ENCODE results near the gene FGFR2.
"Not testable (repeated sequence)": the region's sequence is repeated elsewhere in the genome, so short reads cannot be mapped to it uniquely, and the experiment has no call there.

The FGFR2 gene

GRCh38 chr10:121520526-121520925, 77.7 kb downstream of the FGFR2 start:
- DNase-seq: not testable (repeated sequence)

- DNase-seq: no peak
Observed at GRCh38 chr10:121519901-121520493, 78.2 kb downstream of the FGFR2 start.

GRCh38 chr10:121519411-121519810, 78.8 kb downstream of the FGFR2 start:
- DNase-seq: no peak

DNA sequence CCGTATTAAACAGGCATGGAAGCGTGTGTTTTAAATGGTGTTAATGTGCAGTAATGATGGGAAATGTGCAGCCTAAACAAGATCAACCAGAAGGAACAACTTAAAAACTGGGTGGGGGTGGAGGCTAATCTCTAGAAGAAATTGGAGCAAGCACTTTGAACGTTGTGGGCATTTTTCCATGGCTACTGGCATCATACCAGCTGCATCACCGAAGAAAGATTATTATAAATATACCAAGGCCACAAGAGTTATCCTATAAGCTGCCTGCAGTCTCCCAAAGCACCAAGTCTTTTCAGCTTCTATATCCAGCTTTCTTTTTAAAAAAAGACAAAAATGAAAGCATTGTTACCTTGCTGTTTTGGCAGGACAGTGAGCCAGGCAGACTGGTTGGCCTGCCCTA, 79.9 kb downstream of the FGFR2 start:
- no peak for DNase-seq

GRCh38 chr10:121516093-121516865, 82.0 kb downstream of the FGFR2 start:
- peak; percentile 46 for DNase-seq

GRCh38 chr10:121514141-121514865, 83.9 kb downstream of the FGFR2 start:
- DNase-seq: peak; percentile 1

DNA sequence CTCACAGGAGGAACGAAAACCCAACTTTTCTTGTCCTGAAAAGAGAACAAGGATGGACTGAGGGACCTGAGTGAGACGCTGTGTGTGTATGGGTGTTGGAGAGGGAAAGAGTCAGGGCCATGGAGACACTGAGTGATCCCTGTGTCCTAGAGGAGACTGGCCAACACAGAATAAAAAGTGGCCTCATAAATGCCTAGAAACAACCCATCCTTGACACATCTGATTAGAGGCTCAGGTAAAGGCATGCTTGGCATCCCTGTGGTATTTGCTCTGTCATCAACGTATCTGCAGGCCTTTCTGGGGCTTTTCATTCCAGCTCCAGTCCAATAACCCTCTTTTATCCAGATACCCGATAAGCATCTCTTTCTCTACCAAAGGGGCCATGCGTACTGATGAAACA, 86.3 kb downstream of the FGFR2 start:
- no peak for DNase-seq

GRCh38 chr10:121511460-121511859, 86.8 kb downstream of the FGFR2 start:
- DNase-seq: no peak

GRCh38 chr10:121510201-121510771, 88.0 kb downstream of the FGFR2 start:
- no peak for DNase-seq

DNA sequence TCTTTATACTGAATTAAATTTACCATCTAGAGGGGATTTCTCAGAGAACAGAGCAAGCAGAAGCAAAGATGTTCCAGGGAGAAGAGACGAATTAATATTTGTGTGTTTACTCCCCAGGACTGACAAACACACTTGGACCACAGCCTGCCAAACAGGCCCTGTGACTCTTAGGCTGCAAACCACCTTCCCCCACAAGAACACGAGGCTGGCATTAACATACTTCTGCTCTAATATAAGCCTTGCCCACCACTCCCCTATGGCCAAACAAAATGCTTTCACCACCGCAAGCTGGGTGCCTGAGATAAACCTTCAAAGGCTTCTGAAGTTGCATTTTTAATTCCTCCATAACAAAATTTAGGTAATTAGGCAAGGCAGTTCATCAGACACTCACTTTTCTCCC, 88.4 kb downstream of the FGFR2 start:
- no peak for DNase-seq

DNA sequence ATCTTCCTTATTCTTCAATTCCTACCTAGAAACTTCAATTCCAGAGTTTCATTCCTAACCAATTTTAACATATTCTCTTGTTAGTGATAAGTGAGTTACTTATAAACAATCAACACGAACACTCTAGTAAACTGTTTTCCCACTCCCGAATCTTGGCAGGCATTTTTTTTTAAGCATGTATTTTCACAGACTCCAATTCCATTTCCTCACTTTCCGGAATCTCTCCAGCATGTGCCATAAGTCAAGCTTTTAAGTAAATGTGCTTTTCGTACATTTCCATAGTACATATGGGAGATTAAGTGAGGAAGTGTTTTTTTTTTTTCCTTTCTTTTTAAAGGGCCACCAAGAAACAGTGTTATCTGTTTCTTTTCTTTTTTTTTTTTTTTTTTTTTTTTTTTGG, 89.1 kb downstream of the FGFR2 start:
- no peak for DNase-seq

GRCh38 chr10:121503587-121504051, 94.6 kb downstream of the FGFR2 start:
- DNase-seq: no peak

- no peak for DNase-seq
Observed at GRCh38 chr10:121501796-121502195, 96.4 kb downstream of the FGFR2 start.

- no peak for DNase-seq
Observed at GRCh38 chr10:121500701-121501332, 97.4 kb downstream of the FGFR2 start.

- DNase-seq: no peak
Observed at GRCh38 chr10:121497513-121498470, 100.5 kb downstream of the FGFR2 start.

DNA sequence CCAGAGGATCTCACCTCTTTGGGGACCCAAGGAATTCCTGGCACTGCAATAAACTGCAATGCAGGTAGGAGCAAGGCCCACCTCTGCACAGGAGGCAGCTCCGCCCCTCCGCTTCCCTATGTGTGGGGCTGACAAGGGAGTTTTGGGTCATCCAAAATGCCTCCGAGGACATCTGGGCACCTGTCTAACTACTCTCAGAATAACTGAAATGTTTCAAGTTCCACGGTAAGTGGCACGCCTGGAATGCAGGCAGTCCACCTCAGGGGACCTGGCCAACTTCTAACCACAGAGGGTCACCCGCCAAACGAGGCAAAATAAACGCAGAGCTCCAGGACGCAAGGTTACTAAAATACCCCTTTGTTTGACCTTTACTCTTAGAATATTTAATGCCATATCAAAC, 102.5 kb downstream of the FGFR2 start:
- no peak for DNase-seq

- DNase-seq: no peak
Observed at GRCh38 chr10:121494296-121494695, 103.9 kb downstream of the FGFR2 start.

GRCh38 chr10:121493521-121493920, 104.7 kb downstream of the FGFR2 start:
- DNase-seq: no peak

GRCh38 chr10:121490871-121491519, 107.2 kb downstream of the FGFR2 start:
- DNase-seq: no peak

- no peak for DNase-seq
Observed at GRCh38 chr10:121485436-121486139, 112.7 kb downstream of the FGFR2 start.

DNA sequence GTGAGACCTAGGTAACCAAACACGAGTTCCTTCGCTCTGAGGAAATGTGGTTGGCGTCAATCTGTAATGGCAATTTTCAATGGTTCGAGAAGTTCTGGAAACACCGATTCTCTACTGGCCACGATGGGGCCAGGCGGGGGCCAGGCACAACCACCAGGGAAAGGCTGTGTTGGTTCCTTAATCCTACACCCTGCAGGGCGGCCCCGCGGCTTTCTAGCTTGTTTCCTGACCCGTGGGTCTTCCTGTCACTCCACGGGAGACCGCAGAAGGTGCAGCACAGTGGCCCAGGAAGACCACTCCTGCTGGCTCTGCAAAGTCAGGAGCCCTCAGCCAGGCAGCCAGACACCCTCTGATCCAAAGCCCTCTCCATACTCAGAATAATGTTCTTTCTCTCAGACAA, 113.4 kb downstream of the FGFR2 start:
- no peak for DNase-seq

Data from activated CD4-positive, alpha-beta T cell treated with anti-CD3 and anti-CD28 coated beads, Interleukin-2, Interleukin-6, amounts not matched to agents 100 ng/mL and 50 ng/mL, durations not matched to agents 16 hours and 8 hours (primary cell).